Smooth muscle cell (in vitro differentiated cells): ENCODE data around the gene ACVR1B. TPM values are rescaled to one million over a fixed set of nuclear protein-coding genes. Genes with fewer than 3 reads are reported as not detected.

ENCODE experiments used
- DNase-seq: peaks from one replicate; lab custom pipeline; 2025; ENCODE audit not compliant: unreplicated experiment; lab: John Stamatoyannopoulos, UW
- H2AFZ ChIP-seq: fragments of 200-600 bp; sonication (generic); 2 replicates; pipeline ENCODE4 v1.6.0; 2016; ENCODE audit warnings: antibody characterized with exemption, low read depth, mild to moderate bottlenecking
- H3F3A ChIP-seq: fragments of 200-600 bp; sonication (generic); 2 replicates; pipeline ENCODE4 v1.6.0; 2017; ENCODE audit warnings: antibody characterized with exemption, low read depth
- H3K27ac ChIP-seq: fragments of 200-600 bp; sonication (generic); 2 replicates; pipeline ENCODE4 v1.5.1; 2016; ENCODE audit warnings: low read depth, mild to moderate bottlenecking
- H3K27me3 ChIP-seq: fragments of 200-600 bp; sonication (generic); 2 replicates; pipeline ENCODE4 v1.6.1; 2016; ENCODE audit warnings: low read depth, mild to moderate bottlenecking
- H3K36me3 ChIP-seq: fragments of 200-600 bp; sonication (generic); 2 replicates; pipeline ENCODE4 v1.5.1; 2016; ENCODE audit warnings: low read depth
- H3K4me1 ChIP-seq: fragments of 200-600 bp; sonication (generic); 2 replicates; pipeline ENCODE4 v1.5.1; 2016; ENCODE audit warnings: low read depth
- H3K4me2 ChIP-seq: fragments of 200-600 bp; sonication (generic); 2 replicates; pipeline ENCODE4 v1.6.0; 2016; ENCODE audit warnings: mild to moderate bottlenecking
- H3K4me3 ChIP-seq: fragments of 200-600 bp; sonication (generic); 2 replicates; pipeline ENCODE4 v1.5.1; 2016; ENCODE audit warnings: mild to moderate bottlenecking
- H3K79me2 ChIP-seq: fragments of 200-600 bp; sonication (generic); 2 replicates; pipeline ENCODE4 v1.6.0; 2016; ENCODE audit warnings: low read depth, mild to moderate bottlenecking
- H3K9ac ChIP-seq: fragments of 200-600 bp; sonication (generic); 2 replicates; pipeline ENCODE4 v1.6.0; 2016; ENCODE audit warnings: low read depth
- H3K9me3 ChIP-seq: fragments of 200-600 bp; sonication (generic); replicated peaks from 2 replicates; pipeline ENCODE4 v1.5.1; 2016; ENCODE audit warnings: low read depth
- H4K20me1 ChIP-seq: fragments of 200-600 bp; sonication (generic); 2 replicates; pipeline ENCODE4 v1.6.0; 2016; ENCODE audit warnings: low read depth
- WGBS: methylation state at CpG from one replicate; pipeline ENCODE4 v1.1.7; 2016; ENCODE audit warnings: low lambda C conversion rate; 5-methylcytosine and 5-hydroxymethylcytosine counted together
- polyA plus RNA-seq: library from polyadenylated mRNA; unstranded; fragments of >200 nt; fragmentation: Nextera tagmentation; extraction: Ambion mirVana; gene quantifications from 2 replicates; pipeline ENCODE4 v1.2.1, GENCODE V29; 2016
- total RNA-seq: library from RNA; depleted of rRNA; stranded (reverse); fragments of >200 nt; gene quantifications from 2 replicates; pipeline ENCODE4 v1.2.3, GENCODE V29; 2014
- TF ChIP-seq, protein P1 (sequence below): fragments of 200-600 bp; sonication (generic); IDR thresholded peaks from 2 replicates; pipeline ENCODE4 v1.5.1; 2017; ENCODE audit warnings: borderline replicate concordance, mild to moderate bottlenecking, antibody characterized with exemption; ENCODE audit not compliant: insufficient read depth, poor library complexity, severe bottlenecking

The ACVR1B gene
- total and polyA plus RNA-seq, 2 experiments from 2014 or later, result 1.9 to 4.0 TPM

DNA sequence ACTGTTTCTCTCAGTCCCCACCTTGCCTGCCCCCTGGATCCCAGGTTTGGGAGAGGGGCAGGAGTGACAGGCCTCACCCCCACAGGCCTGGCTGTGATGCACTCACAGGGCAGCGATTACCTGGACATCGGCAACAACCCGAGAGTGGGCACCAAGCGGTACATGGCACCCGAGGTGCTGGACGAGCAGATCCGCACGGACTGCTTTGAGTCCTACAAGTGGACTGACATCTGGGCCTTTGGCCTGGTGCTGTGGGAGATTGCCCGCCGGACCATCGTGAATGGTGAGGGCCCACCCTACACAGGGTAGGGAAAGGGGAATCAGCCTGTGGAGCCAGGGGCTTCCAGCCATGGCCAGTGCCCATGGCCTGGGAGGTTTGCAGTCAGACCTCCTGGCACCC lies 35.5 kb upstream of the ACVR1B start:
- Histone ChIP-seq H3K4me2 (no peak overlapping the region), H3K27me3 (no peaks in the 10 kb centered on the region), H4K20me1 (no peaks in the 10 kb centered on the region), H3K4me1 (no peaks in the 10 kb centered on the region), H3K9me3 (no peaks in the 10 kb centered on the region), H3K27ac (no peak overlapping the region), H2AFZ (no peak overlapping the region), H3K79me2 (no peaks in the 10 kb centered on the region), H3K36me3 (no peaks in the 10 kb centered on the region), H3F3A (no peaks in the 10 kb centered on the region), H3K4me3 (no peak overlapping the region), H3K9ac (no peak overlapping the region)
- WGBS, result 93% methylated on average over 11 of the region's 11 CpGs
- TF ChIP-seq, protein P1, sequence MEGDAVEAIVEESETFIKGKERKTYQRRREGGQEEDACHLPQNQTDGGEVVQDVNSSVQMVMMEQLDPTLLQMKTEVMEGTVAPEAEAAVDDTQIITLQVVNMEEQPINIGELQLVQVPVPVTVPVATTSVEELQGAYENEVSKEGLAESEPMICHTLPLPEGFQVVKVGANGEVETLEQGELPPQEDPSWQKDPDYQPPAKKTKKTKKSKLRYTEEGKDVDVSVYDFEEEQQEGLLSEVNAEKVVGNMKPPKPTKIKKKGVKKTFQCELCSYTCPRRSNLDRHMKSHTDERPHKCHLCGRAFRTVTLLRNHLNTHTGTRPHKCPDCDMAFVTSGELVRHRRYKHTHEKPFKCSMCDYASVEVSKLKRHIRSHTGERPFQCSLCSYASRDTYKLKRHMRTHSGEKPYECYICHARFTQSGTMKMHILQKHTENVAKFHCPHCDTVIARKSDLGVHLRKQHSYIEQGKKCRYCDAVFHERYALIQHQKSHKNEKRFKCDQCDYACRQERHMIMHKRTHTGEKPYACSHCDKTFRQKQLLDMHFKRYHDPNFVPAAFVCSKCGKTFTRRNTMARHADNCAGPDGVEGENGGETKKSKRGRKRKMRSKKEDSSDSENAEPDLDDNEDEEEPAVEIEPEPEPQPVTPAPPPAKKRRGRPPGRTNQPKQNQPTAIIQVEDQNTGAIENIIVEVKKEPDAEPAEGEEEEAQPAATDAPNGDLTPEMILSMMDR, result no peak
- DNase-seq, result no peak

DNA sequence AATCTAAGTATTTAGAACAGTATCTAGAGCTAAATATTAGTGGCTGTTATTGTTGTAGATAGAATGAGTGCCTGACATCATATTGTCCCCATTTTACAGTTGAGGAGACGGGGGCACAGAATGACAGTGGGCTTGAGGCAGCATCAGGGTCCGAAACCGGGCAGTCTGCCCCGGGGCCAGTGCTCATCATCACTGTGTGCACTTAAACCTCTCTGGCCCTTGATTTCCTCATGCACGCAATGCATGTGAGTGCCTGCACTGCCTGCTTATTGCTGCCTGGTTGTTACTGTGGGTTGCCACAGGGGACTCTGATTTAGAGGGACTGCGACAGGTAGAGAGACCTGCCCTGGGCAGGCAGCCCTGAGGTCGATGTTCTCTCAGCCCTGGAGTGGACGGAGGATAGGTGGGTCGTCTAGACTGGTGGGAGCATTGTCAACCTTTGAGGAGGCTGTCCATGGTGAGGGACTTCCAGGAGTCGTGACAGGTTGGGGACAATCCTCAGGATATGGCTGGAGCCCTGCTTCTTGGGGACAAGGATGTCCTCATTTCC lies 34.4 kb upstream of the ACVR1B start:
- no peaks in the 10 kb centered on the region for H3K36me3 ChIP-seq
- H3K9me3 ChIP-seq, result no peaks in the 10 kb centered on the region
- no peaks in the 10 kb centered on the region for H3F3A ChIP-seq
- no peak overlapping the region for H2AFZ ChIP-seq
- no peaks in the 10 kb centered on the region for H4K20me1 ChIP-seq
- H3K27ac ChIP-seq, result no peak overlapping the region
- H3K79me2 ChIP-seq, result no peaks in the 10 kb centered on the region
- H3K27me3 ChIP-seq, result no peaks in the 10 kb centered on the region
- no peaks in the 10 kb centered on the region for H3K4me1 ChIP-seq
- no peak for DNase-seq
- no peak overlapping the region for H3K9ac ChIP-seq
- H3K4me2 ChIP-seq, result no peak overlapping the region
- TF ChIP-seq, protein P1, result no peak
- 95% methylated on average over 10 of the region's 10 CpGs for WGBS
- no peak overlapping the region for H3K4me3 ChIP-seq

DNA sequence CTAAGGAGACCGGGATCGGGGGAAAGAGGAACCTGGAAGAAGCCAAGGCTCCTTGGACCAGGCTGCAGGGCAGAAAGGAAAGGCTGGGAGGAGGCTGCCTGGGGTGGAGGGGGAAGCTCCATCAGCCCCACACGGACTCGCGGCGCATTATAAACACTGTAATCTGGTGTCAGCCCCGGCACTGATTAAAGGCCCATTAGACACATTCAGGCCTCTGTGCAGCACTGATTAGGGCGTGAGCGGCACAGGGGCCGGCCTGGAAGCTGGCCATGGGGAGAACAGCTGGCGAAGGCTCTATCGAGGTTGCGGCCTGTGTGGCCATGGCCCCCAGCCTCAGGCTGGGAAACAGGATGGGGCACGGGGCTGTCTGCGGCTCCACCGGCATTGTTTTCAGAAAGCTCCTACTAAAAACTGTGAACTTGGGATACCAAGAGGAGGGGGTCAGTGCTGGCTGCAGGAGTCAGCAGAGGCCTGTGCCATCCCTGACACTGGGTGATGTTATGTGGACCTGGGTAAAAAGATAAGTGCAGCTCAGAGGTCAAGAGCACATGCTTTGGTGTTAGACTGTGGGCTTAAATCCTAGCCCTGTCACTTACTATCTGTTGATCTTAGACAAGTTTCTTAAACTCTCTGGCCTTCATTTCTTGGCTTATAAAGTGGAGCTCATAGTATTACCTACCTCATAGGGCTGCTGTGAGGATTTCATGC lies 33.6 kb upstream of the ACVR1B start:
- Histone ChIP-seq H3K27me3 (no peaks in the 10 kb centered on the region), H2AFZ (no peak overlapping the region), H3K4me2 (no peak overlapping the region), H3K27ac (no peak overlapping the region), H3F3A (no peaks in the 10 kb centered on the region), H3K4me1 (peaks cover 2% of the 10 kb centered on the region), H3K36me3 (no peaks in the 10 kb centered on the region), H3K9me3 (no peaks in the 10 kb centered on the region), H3K9ac (no peak overlapping the region), H3K79me2 (no peaks in the 10 kb centered on the region), H3K4me3 (no peak overlapping the region), H4K20me1 (no peaks in the 10 kb centered on the region)
- TF ChIP-seq, protein P1, result no peak
- DNase-seq, result no peak
- 48% methylated on average over 16 of the region's 16 CpGs for WGBS

DNA sequence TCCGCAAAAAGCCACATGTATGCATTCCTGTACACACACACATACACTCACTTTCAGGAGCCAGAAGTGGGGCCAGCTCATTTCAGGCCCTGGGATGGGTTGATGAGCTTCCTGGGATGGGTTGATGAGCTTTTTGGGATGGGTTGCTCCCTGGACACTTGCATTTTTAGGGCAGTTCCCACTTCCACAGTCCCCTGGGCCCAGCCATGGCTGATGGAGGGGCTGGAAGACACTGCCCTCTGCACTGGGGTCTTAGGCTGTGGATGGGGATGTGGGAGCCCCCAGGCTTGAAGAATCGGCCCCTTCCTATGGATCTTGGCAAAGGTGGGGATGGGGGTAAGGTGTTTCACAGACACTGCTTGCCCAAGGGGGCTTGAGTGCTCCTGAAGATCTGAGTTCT lies 31.5 kb upstream of the ACVR1B start:
- Histone ChIP-seq H3K4me3 (no peak overlapping the region), H3K4me2 (no peak overlapping the region), H2AFZ (no peak overlapping the region), H3K79me2 (no peaks in the 10 kb centered on the region), H3K4me1 (peaks cover 7% of the 10 kb centered on the region), H3K9ac (no peak overlapping the region), H3K36me3 (no peaks in the 10 kb centered on the region), H4K20me1 (no peaks in the 10 kb centered on the region), H3K9me3 (no peaks in the 10 kb centered on the region), H3K27ac (no peak overlapping the region), H3K27me3 (no peaks in the 10 kb centered on the region), H3F3A (no peaks in the 10 kb centered on the region)
- WGBS, result 92% methylated on average over 2 of the region's 2 CpGs
- TF ChIP-seq, protein P1, result no peak
- DNase-seq, result no peak
